GM12878 (cell line): ENCODE data around the gene FIGNL2. TPM values are rescaled to one million over a fixed set of nuclear protein-coding genes. Genes with fewer than 3 reads are reported as not detected.

Source experiments
- ATAC-seq: fragments of 200-7000 bp; cut with Tn5 transposase; 3 replicates; pipeline ENCODE4 v1.9.1; 2020; ENCODE audit warnings: mild to moderate bottlenecking, moderate library complexity
- BruUV-seq: library from RNA; stranded (reverse); fragments of 400-500 nt; replicated peaks from 2 replicates; lab custom pipeline; 2021; lab: Mats Ljungman, UMichigan
- CTCF ChIA-PET: fragments of 300-600 bp; sonication (Branson Sonifier 250); formaldehyde crosslinking; extraction: SDS; loops from one replicate; lab custom pipeline; 2021; ENCODE audit warnings: inconsistent platforms; lab: Yijun Ruan, JAX
- POLR2A ChIA-PET: fragments of 350-600 bp; formaldehyde crosslinking; extraction: SDS; loops from one replicate; lab custom pipeline; 2021; ENCODE audit warnings: inconsistent platforms; lab: Charles Lee
- RAD21 ChIA-PET: fragments of 300-600 bp; sonication (Branson Sonifier 250); formaldehyde crosslinking; loops from one replicate; lab custom pipeline; 2023; ENCODE audit warnings: antibody characterized with exemption; ENCODE audit not compliant: unreplicated experiment; lab: Charles Lee
- SMC1A ChIA-PET: fragments of 300-600 bp; sonication (Branson Sonifier 250); formaldehyde crosslinking; loops from one replicate; lab custom pipeline; 2023; ENCODE audit not compliant: unreplicated experiment, uncharacterized antibody; lab: Charles Lee
- DNase-seq: peaks from one replicate; pipeline ENCODE4 v3.0.0-alpha.2; 2011; ENCODE audit warnings: low read depth, low spot score
- FAIRE-seq: peaks from 3 replicates; lab custom pipeline; 2011; peaks lifted over from hg19 to GRCh38; lab: Jason Lieb, UNC
- H2AFZ ChIP-seq: 2 replicates; pipeline ENCODE4 v1.6.0; 2011; ENCODE audit warnings: low read depth, low read length, control low read depth; ENCODE audit not compliant: control insufficient read depth
- H3K27ac ChIP-seq: 2 replicates; pipeline ENCODE4 v1.5.1; 2011; ENCODE audit warnings: control low read depth; ENCODE audit not compliant: control insufficient read depth, insufficient read depth
- H3K27me3 ChIP-seq, 2 experiments: replicated peaks in 1 of 2; 2 replicates each; pipeline versions ENCODE4 v1.6.0 to v1.6.1; 2011; ENCODE audit warnings: low read length in 1 of 2; ENCODE audit not compliant: control insufficient read depth in 2 of 2, insufficient read depth in 2 of 2
- H3K36me3 ChIP-seq, 2 experiments: 2 replicates each; pipeline ENCODE4 v1.5.1; 2011; ENCODE audit warnings: low read length in 1 of 2; ENCODE audit not compliant: control insufficient read depth in 2 of 2, insufficient read depth in 2 of 2
- H3K4me1 ChIP-seq: 2 replicates; pipeline ENCODE4 v1.6.1; 2011; ENCODE audit warnings: mild to moderate bottlenecking, low read length, moderate library complexity, mixed read lengths; ENCODE audit not compliant: control insufficient read depth, insufficient read depth
- H3K4me2 ChIP-seq: 2 replicates; pipeline ENCODE4 v1.6.0; 2011; ENCODE audit warnings: control low read depth; ENCODE audit not compliant: control insufficient read depth, insufficient read depth
- H3K4me3 ChIP-seq: fragments of 200-600 bp; sonication (generic); 2 replicates; pipeline ENCODE4 v1.5.1; 2016
- H3K79me2 ChIP-seq: 2 replicates; pipeline ENCODE4 v1.6.0; 2011; ENCODE audit warnings: low read length; ENCODE audit not compliant: control insufficient read depth, insufficient read depth
- H3K9ac ChIP-seq: 2 replicates; pipeline ENCODE4 v1.8.0; 2011; ENCODE audit warnings: low read length, control low read depth, mixed read lengths; ENCODE audit not compliant: control insufficient read depth, insufficient read depth
- H3K9me3 ChIP-seq: replicated peaks from 3 replicates; pipeline ENCODE4 v1.5.1; 2011; ENCODE audit warnings: mild to moderate bottlenecking, low read length; ENCODE audit not compliant: control insufficient read depth, insufficient read depth
- H4K20me1 ChIP-seq: 2 replicates; pipeline ENCODE4 v1.6.0; 2011; ENCODE audit not compliant: control insufficient read depth, insufficient read depth
- ATF7 ChIP-seq: fragments of 450-650 bp; IDR thresholded peaks from 2 replicates; pipeline ENCODE4 v1.6.1; 2016; ENCODE audit warnings: low read depth, mild to moderate bottlenecking
- BCLAF1 ChIP-seq: fragments of 450-650 bp; IDR thresholded peaks from 2 replicates; pipeline ENCODE4 v1.6.1; 2017; ENCODE audit warnings: antibody characterized with exemption, mild to moderate bottlenecking, moderate library complexity
- E4F1 ChIP-seq: fragments of 450-650 bp; IDR thresholded peaks from 2 replicates; pipeline ENCODE4 v1.6.1; 2018; ENCODE audit warnings: borderline replicate concordance, mild to moderate bottlenecking; ENCODE audit not compliant: partially characterized antibody
- GABPA ChIP-seq: IDR thresholded peaks from 2 replicates; pipeline ENCODE4 v1.6.1; 2014; ENCODE audit warnings: antibody characterized with exemption, low read depth, mild to moderate bottlenecking, inconsistent platforms
- KDM1A ChIP-seq: fragments of 200-600 bp; sonication (generic); IDR thresholded peaks from 2 replicates; pipeline ENCODE4 v1.6.1; 2016; ENCODE audit warnings: borderline replicate concordance
- MYC ChIP-seq: IDR thresholded peaks from 2 replicates; pipeline ENCODE4 v1.6.1; 2011; ENCODE audit warnings: mild to moderate bottlenecking, low read length, moderate library complexity, inconsistent platforms; ENCODE audit not compliant: insufficient read depth, insufficient replicate concordance, insufficient read length, severe bottlenecking
- RAD21 ChIP-seq: IDR thresholded peaks from 2 replicates; pipeline ENCODE4 v1.6.1; 2011; ENCODE audit warnings: mild to moderate bottlenecking, low read depth, low read length, moderate library complexity; ENCODE audit not compliant: insufficient read depth
- RAD51 ChIP-seq: fragments of 450-650 bp; IDR thresholded peaks from 2 replicates; pipeline ENCODE4 v1.6.1; 2016; ENCODE audit warnings: moderate library complexity, mild to moderate bottlenecking, inconsistent platforms
- SMAD1 ChIP-seq: fragments of 450-650 bp; IDR thresholded peaks from 2 replicates; pipeline ENCODE4 v1.6.1; 2018; ENCODE audit warnings: mild to moderate bottlenecking, low read depth; ENCODE audit not compliant: partially characterized antibody
- SMAD5 ChIP-seq: IDR thresholded peaks from 2 replicates; pipeline ENCODE4 v1.6.1; 2016; ENCODE audit warnings: antibody characterized with exemption, low read depth
- SREBF1 ChIP-seq: IDR thresholded peaks from 2 replicates; pipeline ENCODE4 v1.6.1; 2012; ENCODE audit warnings: mild to moderate bottlenecking, low read length
- TBL1XR1 ChIP-seq: IDR thresholded peaks from 2 replicates; pipeline ENCODE4 v1.6.1; 2012; ENCODE audit warnings: low read depth, low read length, improper control_type of control experiment
- YBX1 ChIP-seq: fragments of 450-650 bp; IDR thresholded peaks from 2 replicates; pipeline ENCODE4 v1.6.1; 2016; ENCODE audit warnings: antibody characterized with exemption
- ZBED1 ChIP-seq: IDR thresholded peaks from 2 replicates; pipeline ENCODE4 v1.6.1; 2016; ENCODE audit warnings: borderline replicate concordance
- ZNF384 ChIP-seq: IDR thresholded peaks from 2 replicates; pipeline ENCODE4 v1.6.1; 2012; ENCODE audit warnings: low read depth, mild to moderate bottlenecking, low read length, improper control_type of control experiment, borderline replicate concordance
- WGBS: methylation state at CpG from one replicate; pipeline ENCODE4 v1.1.6; 2016; ENCODE audit warnings: low lambda C conversion rate; ENCODE audit not compliant: insufficient replicate concordance, insufficient coverage; ENCODE audit errors: missing lambda C conversion rate; 5-methylcytosine and 5-hydroxymethylcytosine counted together
- in situ Hi-C: fragments of 300-500 bp; cut with MboI; formaldehyde crosslinking; loops from 9 replicates; pipeline ENCODE4 v1.14.3; 2018; ENCODE audit warnings: mixed read lengths
- intact Hi-C: fragments of 100-400 bp; cut with micrococcal nuclease; formaldehyde crosslinking; loops from one replicate; pipeline ENCODE4 v1.14.2; 2022; ENCODE audit not compliant: unreplicated experiment
- polyA plus RNA-seq, 11 experiments: library from polyadenylated mRNA; depleted of rRNA in 4 of 11; unstranded in 6 of 11; stranded (reverse) in 5 of 11; fragments of >200 nt; fragmentation: Nextera tagmentation in 4 of 11; fragmentation: Illumina TruSeq in 1 of 11; extraction: Ambion mirVana in 4 of 11; extraction: Trizol in 1 of 11; gene quantifications; 1 replicate in 1 of 11; 2 replicates in 10 of 11; pipeline versions ENCODE4 v1.2.1 to v1.2.3, GENCODE V29; 2011 to 2016; ENCODE audit warnings: inconsistent platforms in 2 of 11, missing spikeins in 2 of 11, low read depth in 1 of 11
- total RNA-seq, 4 experiments: library from RNA; depleted of rRNA in 3 of 4; stranded (reverse); fragments of >200 nt in 3 of 4; fragmentation: Illumina TruSeq in 1 of 4; extraction: Trizol in 1 of 4; gene quantifications; 2 replicates each; pipeline versions ENCODE4 v1.2.1 to v1.2.3, GENCODE V29; 2013 to 2021
- TF ChIP-seq, protein P1 (sequence below): fragments of 450-650 bp; IDR thresholded peaks from 2 replicates; pipeline ENCODE4 v1.6.1; 2016; ENCODE audit warnings: mild to moderate bottlenecking

The FIGNL2 gene
- total and polyA plus RNA-seq, 10 of the 15 experiments (the other 5 are each of a cell fraction or from before 2014, with no cell fraction given) = not detected

DNA sequence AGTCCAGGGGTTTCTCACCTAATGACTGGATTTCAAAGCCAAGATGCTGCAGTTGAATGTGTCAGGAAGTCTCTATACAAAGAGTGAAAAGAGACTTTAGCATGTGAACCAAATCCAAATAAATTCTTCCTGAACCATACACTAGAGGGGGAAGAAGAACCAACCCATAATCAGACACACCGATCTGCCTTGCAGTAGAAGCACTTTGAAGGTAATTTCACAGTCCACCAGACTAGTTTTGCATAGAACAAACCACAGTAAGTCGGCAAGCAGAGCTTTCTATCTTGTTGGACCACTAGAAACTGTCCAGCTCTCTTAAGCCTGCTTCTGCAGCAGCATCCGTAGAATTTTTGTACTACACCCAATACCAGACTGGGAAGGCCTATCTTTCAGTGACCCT lies 39.3 kb downstream of the FIGNL2 start:
- BruUV-seq = no TSS peak
- H3K4me2 ChIP-seq = no peak overlapping the region
- no peak overlapping the region for H3K27ac ChIP-seq
- H3K27me3 ChIP-seq = peaks cover 3% of the 10 kb centered on the region in 2 experiments
- H4K20me1 ChIP-seq = no peaks in the 10 kb centered on the region
- intact Hi-C loops (no loop called here), in situ Hi-C loops (no loop called here)
- H3K4me3 ChIP-seq = no peak overlapping the region
- 2% methylated on average over 3 of the region's 3 CpGs for WGBS
- H3K4me1 ChIP-seq = no peaks in the 10 kb centered on the region
- ChIA-PET SMC1A (no interaction called here), POLR2A (no interaction called here), CTCF (no interaction called here), RAD21 (no interaction called here)
- H3K9me3 ChIP-seq = no peaks in the 10 kb centered on the region
- H3K9ac ChIP-seq = no peak overlapping the region
- no peaks in the 10 kb centered on the region for H3K36me3 ChIP-seq
- peak; percentile 59 for FAIRE-seq
- DNase-seq = no peak
- ATAC-seq = no peak
- no peak overlapping the region for H2AFZ ChIP-seq
- H3K79me2 ChIP-seq = no peaks in the 10 kb centered on the region
- TF ChIP-seq TBL1XR1 = no peak
- TF ChIP-seq KDM1A = no peak
- TF ChIP-seq BCLAF1 = no peak
- TF ChIP-seq RAD21 = no peak
- no peak for TF ChIP-seq SMAD5
- TF ChIP-seq, protein P1, sequence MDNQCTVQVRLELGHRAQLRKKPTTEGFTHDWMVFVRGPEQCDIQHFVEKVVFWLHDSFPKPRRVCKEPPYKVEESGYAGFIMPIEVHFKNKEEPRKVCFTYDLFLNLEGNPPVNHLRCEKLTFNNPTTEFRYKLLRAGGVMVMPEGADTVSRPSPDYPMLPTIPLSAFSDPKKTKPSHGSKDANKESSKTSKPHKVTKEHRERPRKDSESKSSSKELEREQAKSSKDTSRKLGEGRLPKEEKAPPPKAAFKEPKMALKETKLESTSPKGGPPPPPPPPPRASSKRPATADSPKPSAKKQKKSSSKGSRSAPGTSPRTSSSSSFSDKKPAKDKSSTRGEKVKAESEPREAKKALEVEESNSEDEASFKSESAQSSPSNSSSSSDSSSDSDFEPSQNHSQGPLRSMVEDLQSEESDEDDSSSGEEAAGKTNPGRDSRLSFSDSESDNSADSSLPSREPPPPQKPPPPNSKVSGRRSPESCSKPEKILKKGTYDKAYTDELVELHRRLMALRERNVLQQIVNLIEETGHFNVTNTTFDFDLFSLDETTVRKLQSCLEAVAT = no peak
- TF ChIP-seq SMAD1 = no peak
- TF ChIP-seq GABPA = no peak
- no peak for TF ChIP-seq ZNF384
- TF ChIP-seq YBX1 = no peak
- TF ChIP-seq E4F1 = no peak
- TF ChIP-seq RAD51 = no peak
- TF ChIP-seq ZBED1 = no peak
- no peak for TF ChIP-seq SREBF1
- no peak for TF ChIP-seq MYC
- TF ChIP-seq ATF7 = no peak
